Ectodermal cell (in vitro differentiated cells): Measurements from ENCODE around the gene PALLD.

Source experiments
- H3K27ac ChIP-seq: 2 replicates; pipeline ENCODE4 v1.7.0; 2013; ENCODE audit warnings: mild to moderate bottlenecking, low read depth, low read length; ENCODE audit not compliant: insufficient read depth, poor library complexity, severe bottlenecking
- H3K27me3 ChIP-seq: 2 replicates; pipeline ENCODE4 v1.7.0; 2013; ENCODE audit warnings: mild to moderate bottlenecking, low read length; ENCODE audit not compliant: insufficient read depth, control insufficient read depth, poor library complexity, severe bottlenecking
- H3K36me3 ChIP-seq: one replicate; pipeline ENCODE4 v1.7.0; 2013; ENCODE audit warnings: low read length; ENCODE audit not compliant: control insufficient read depth, insufficient read depth
- H3K4me1 ChIP-seq: one replicate; pipeline ENCODE4 v1.7.0; 2013; ENCODE audit warnings: low read length; ENCODE audit not compliant: control insufficient read depth, insufficient read depth
- H3K4me3 ChIP-seq: 2 replicates; pipeline ENCODE4 v1.7.0; 2013; ENCODE audit warnings: low read depth, low read length, control low read depth; ENCODE audit not compliant: insufficient read depth
- H3K9me3 ChIP-seq: 2 replicates; pipeline ENCODE4 v1.7.0; 2013; ENCODE audit warnings: mild to moderate bottlenecking, low read length, moderate library complexity; ENCODE audit not compliant: control insufficient read depth
- WGBS, 2 experiments: methylation state at CpG; one replicate each; pipeline ENCODE4 v1.1.7; 2013; ENCODE audit warnings: missing lambda C conversion rate in 2 of 2; 5-methylcytosine and 5-hydroxymethylcytosine counted together

PALLD gene

DNA sequence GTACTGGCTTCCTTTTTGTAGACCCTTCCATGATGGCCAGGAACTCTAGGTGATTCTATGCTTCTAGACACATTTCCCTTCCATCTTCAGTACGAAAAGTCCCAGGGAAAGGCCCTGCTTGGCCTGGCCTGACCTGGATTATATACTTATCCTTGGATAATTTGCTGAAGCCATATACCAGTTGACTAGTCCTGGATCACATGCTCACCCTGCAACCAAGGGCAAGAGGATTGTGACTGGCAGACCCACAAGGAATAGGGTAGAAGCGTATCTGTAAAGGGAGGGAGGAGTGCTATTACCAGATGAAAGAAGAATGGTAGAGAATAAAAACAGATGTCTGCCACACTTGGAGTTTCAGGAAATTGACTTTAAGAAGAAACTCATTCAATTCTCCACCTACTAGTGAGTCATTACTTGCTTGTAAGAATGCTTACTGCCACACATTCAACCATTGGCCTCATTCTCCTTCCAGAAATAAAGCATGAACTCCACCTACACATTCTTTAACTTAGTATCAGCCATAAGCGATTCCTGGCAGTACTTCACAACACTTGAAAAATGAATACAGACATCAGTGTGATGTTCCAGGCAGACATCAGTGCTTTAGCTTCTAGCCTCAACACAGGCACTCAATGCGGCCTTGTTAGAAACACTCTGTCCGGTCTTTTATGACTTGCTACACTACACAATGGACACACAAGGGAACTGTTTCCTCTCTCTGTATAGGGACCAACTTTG lies 371.4 kb downstream of the PALLD start:
- H3K9me3 ChIP-seq, result no peaks in the 10 kb centered on the region
- no peaks in the 10 kb centered on the region for H3K4me1 ChIP-seq
- no peak overlapping the region for H3K4me3 ChIP-seq
- H3K27me3 ChIP-seq, result no peaks in the 10 kb centered on the region
- H3K36me3 ChIP-seq, result peaks cover 7% of the 10 kb centered on the region
- no peak overlapping the region for H3K27ac ChIP-seq
- WGBS, 2 experiments, result 94 to 97% methylated on average over 5 of the region's 5 CpGs

DNA sequence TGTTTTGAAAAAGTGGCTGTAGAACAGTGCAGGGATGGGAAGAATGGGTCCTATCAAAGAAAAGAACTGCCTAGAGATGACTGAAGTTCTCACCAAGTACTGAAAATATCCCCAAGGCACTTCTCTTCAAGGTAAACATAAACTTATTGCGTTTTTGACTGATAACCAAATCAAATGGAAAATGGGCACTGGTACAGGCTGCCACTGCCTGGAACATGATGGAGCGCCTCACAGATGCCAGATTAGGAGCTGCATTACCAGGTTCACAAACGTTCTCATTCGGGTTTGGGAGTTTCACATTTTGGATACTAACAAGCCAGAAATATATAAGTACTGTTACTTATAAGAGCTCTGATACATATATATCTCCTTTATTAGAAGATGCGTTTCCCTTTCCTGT lies 371.9 kb downstream of the PALLD start:
- H3K9me3 ChIP-seq, result no peaks in the 10 kb centered on the region
- H3K36me3 ChIP-seq, result peaks cover 6% of the 10 kb centered on the region
- no peaks in the 10 kb centered on the region for H3K27me3 ChIP-seq
- H3K4me1 ChIP-seq, result no peaks in the 10 kb centered on the region
- no peak overlapping the region for H3K4me3 ChIP-seq
- 95 to 98% methylated on average over 4 to 5 of the region's 5 CpGs for WGBS, 2 experiments
- no peak overlapping the region for H3K27ac ChIP-seq

DNA sequence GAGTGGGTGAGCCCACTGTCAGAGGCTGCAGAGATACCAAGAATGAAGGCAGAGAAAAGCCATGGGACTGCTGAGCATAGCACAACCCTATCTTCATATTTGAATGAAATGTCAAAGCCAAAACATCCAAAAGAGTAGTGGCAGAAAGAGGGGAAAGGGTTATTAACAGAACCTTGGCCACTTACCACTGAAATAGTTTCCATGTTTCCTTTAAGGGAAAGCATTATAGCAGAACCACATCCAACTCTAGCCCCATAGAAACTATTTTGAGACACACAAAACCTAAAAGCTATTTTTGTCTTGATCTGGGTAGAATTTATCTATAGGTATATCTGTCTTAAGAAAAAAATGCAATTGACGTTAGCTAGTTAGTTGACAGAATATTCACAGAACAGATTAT lies 373.2 kb downstream of the PALLD start:
- H3K4me3 ChIP-seq, result no peak overlapping the region
- peaks cover 6% of the 10 kb centered on the region for H3K36me3 ChIP-seq
- no peaks in the 10 kb centered on the region for H3K27me3 ChIP-seq
- H3K27ac ChIP-seq, result no peak overlapping the region
- WGBS, 2 experiments, result 83% methylated on average over 1 of the region's 1 CpG; no CpG with 5 or more reads in 1 of the 2 experiments
- H3K9me3 ChIP-seq, result no peaks in the 10 kb centered on the region
- H3K4me1 ChIP-seq, result no peaks in the 10 kb centered on the region

DNA sequence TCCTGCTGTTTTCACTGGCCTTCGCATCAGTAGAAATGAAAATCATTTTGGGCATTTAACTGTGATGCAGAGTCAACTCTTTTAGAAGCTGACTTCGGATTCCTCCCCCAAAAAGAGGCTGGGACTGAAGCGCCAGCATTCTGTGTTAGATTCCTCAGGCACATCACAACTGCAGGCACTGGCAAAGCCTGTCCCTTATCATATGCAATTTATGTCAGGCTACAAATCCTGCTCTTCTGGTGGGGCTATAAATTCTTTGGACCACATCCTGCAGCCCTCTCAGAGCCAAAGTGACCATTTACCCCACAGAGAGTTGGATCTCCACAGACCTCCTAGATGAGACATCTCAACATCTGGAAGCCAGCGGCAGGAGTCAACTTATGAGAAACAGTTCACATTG lies 374.8 kb downstream of the PALLD start:
- Histone ChIP-seq H3K27me3 (no peaks in the 10 kb centered on the region), H3K4me3 (no peak overlapping the region), H3K4me1 (no peaks in the 10 kb centered on the region), H3K27ac (no peak overlapping the region), H3K36me3 (peaks cover 6% of the 10 kb centered on the region), H3K9me3 (no peaks in the 10 kb centered on the region)
- WGBS, 2 experiments, result 94 to 98% methylated on average over 4 of the region's 4 CpGs

DNA sequence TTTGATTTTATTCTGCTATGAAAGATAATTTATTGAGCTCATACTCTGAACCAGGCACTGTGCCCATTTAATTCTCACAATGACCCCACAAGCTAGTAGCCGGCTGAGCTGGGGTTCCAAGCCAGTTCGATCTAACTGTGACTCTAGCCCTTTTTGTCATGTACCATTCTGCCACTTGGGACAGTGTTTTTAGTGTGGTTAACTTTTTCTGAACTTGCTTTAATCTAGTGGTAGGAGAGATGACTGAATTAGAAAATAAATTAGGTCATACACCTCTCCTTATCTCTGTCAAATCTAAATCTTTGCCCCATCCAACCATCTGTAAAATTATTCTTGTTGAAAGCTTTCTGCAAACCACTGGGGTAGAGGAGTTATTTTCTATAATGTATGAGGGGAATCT lies 377.2 kb downstream of the PALLD start:
- Histone ChIP-seq H3K9me3 (no peaks in the 10 kb centered on the region), H3K4me3 (no peak overlapping the region), H3K27me3 (no peaks in the 10 kb centered on the region), H3K36me3 (peaks cover 10% of the 10 kb centered on the region), H3K27ac (no peak overlapping the region), H3K4me1 (no peaks in the 10 kb centered on the region)
- WGBS, 2 experiments, result 87 to 100% methylated on average over 2 of the region's 2 CpGs

DNA sequence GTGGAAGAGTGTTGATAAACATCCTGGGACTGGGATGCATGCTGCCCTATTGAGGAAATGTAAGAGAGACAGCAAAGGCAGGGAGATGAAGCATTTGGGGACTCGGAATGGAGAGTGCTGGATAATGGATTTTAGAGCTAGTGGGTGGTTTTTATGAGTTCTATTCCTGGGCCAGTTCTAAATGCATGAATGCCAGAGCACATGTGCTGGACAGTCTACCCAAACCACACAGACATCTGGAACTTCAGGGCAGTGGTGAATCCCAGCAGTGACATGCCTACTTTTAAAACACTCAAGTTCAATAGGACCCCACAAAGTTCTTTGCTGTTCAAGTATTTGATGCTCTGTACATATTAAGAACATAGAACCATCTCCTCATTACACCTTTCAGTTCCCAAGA lies 379.3 kb downstream of the PALLD start:
- H3K9me3 ChIP-seq, result no peaks in the 10 kb centered on the region
- H3K36me3 ChIP-seq, result peaks cover 13% of the 10 kb centered on the region
- no peaks in the 10 kb centered on the region for H3K4me1 ChIP-seq
- no peaks in the 10 kb centered on the region for H3K27me3 ChIP-seq
- no peak overlapping the region for H3K27ac ChIP-seq
- no peak overlapping the region for H3K4me3 ChIP-seq
- 92 to 95% methylated on average over 1 of the region's 1 CpG for WGBS, 2 experiments

DNA sequence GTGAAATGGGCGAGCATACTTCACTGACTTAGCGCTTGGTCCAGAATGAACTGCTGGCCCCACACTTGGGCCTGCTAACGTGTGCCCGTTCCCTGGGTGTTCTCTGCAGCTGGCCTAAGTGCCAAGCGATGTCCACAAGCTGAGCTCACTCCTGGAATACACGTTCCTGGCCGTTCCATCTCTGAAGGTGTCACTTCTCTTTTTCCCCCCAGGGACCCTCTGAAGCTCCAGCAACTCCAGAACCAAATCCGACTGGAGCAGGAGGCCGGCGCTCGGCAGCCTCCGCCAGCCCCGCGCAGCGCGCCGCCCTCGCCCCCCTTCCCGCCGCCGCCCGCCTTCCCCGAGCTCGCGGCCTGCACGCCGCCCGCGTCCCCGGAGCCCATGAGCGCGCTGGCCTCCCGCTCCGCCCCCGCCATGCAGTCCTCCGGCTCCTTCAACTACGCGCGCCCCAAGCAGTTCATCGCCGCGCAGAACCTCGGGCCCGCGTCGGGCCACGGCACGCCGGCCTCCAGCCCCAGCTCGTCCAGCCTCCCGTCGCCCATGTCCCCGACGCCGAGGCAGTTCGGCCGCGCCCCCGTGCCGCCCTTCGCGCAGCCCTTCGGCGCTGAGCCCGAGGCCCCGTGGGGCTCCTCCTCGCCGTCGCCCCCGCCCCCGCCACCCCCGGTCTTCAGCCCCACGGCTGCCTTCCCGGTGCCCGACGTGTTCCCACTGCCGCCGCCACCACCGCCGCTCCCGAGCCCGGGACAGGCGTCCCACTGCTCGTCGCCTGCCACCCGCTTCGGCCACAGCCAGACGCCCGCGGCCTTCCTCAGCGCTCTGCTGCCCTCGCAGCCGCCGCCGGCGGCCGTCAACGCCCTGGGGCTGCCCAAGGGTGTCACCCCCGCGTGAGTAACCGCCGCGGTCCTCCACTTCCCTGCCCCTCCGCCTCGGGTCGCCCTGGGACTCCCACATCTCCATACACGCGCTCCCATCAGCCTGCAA lies 380.9 kb downstream of the PALLD start:
- Histone ChIP-seq H3K27me3 (no peaks in the 10 kb centered on the region), H3K9me3 (no peaks in the 10 kb centered on the region), H3K36me3 (peaks cover 12% of the 10 kb centered on the region), H3K27ac (no peak overlapping the region), H3K4me3 (no peak overlapping the region), H3K4me1 (no peaks in the 10 kb centered on the region)
- WGBS, 2 experiments, result 71 to 74% methylated on average over 108 of the region's 108 CpGs

DNA sequence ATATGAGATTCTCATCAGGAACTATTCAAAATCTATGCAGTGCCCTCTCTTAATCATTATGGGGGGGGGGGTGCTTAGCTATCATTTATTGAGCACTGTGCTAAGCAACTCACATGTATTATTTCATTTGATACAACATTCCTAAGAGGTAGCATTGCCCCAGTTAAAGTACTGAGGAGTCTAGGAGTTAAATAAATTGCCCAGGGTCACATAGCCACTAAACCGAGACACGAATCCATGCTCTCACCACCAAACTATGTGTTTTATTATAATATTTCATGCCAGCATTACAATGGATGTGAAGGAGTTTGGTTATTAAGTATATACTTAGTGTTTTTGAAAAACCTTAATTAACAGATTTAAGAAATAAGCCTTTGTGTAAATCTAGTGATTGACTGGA lies 381.8 kb downstream of the PALLD start:
- Histone ChIP-seq H3K36me3 (peaks cover 12% of the 10 kb centered on the region), H3K9me3 (no peaks in the 10 kb centered on the region), H3K4me3 (no peak overlapping the region), H3K27me3 (no peaks in the 10 kb centered on the region), H3K27ac (no peak overlapping the region), H3K4me1 (no peaks in the 10 kb centered on the region)
- WGBS, 2 experiments, result no CpG with 5 or more reads among the region's 2 CpGs

DNA sequence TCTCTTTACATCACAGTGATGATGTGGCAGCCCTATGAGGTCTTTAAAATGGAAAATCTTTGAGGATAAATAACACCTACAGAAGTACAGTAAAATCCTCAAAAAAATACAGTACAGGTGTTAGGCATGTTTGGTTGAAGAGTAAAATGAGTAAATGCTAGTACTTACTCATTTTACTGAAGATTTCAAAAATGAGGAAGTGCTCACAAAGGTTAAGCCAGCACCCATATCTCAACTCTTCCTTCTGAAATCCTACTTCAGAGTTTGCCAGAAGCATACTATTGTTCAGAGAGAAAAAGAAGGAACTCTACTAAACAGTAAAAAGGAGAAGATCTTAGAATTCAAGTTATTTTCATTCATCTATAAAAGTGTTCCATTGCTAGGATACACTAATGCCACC lies 382.3 kb downstream of the PALLD start:
- no peak overlapping the region for H3K4me3 ChIP-seq
- no peaks in the 10 kb centered on the region for H3K27me3 ChIP-seq
- H3K4me1 ChIP-seq, result no peaks in the 10 kb centered on the region
- H3K9me3 ChIP-seq, result no peaks in the 10 kb centered on the region
- peaks cover 12% of the 10 kb centered on the region for H3K36me3 ChIP-seq
- H3K27ac ChIP-seq, result no peak overlapping the region

DNA sequence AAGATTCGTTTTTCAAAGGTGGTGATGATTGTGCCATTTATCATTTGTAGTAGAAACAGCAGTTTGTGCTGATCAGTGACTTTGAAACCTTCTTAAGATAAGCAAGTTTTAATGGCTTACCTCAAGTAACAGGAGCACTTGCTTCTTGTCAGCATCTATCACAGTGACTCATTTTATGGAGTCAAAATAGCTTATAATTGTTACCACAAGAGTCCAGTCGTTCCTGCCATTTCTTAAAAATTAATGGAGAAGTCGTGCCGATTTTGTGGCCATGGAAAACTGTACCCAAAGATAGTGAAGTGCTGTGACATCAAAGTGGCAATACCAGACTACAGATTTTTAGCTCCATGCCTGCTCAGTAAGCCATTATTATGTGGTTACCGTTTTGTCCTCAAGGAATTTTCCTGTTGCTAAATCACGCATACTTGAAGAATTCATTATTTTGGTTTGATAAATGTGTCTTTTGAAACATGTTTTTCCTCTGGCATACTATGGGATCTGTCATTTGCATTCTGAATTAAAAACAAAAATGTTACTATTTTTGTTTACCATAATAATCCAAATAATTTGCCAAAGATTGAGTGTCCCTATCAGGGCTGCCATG lies 383.3 kb downstream of the PALLD start:
- Histone ChIP-seq H3K36me3 (peaks cover 12% of the 10 kb centered on the region), H3K27me3 (no peaks in the 10 kb centered on the region), H3K4me3 (no peak overlapping the region), H3K4me1 (no peaks in the 10 kb centered on the region), H3K27ac (no peak overlapping the region), H3K9me3 (no peaks in the 10 kb centered on the region)
- WGBS, 2 experiments, result 92 to 94% methylated on average over 6 of the region's 6 CpGs
